ENCODE measurements around the gene COX7A2. TPM values are rescaled to one million over a fixed set of nuclear protein-coding genes. Genes with fewer than 3 reads are reported as not detected.
A peak's percentile ranks its signal among the peaks of the same experiment; 100 is the strongest.

COX7A2 gene
- polyA plus RNA-seq, 1 donor (not counting 4 experiments of a cell fraction or from before 2014, with no cell fraction given), result 474 TPM

GRCh38 chr6:75211920-75212590 lies 31.5 kb downstream of the COX7A2 start:
- H2AFZ ChIP-seq (ENCODE audit: control insufficient read depth, low read length), result no peak overlapping the region
- no peaks in the 10 kb centered on the region for H4K20me1 ChIP-seq (ENCODE audit: control insufficient read depth, extremely low read depth, insufficient read depth, low read length)
- DNase-seq (ENCODE audit: low read depth, low spot score) (no peak), FAIRE-seq (no peak)
- H3K9me1 ChIP-seq (ENCODE audit: control insufficient read depth, extremely low read depth, insufficient read depth, low read length), result no peaks in the 10 kb centered on the region
- no peaks in the 10 kb centered on the region for H3K36me3 ChIP-seq (ENCODE audit: control insufficient read depth in 2 of 2, extremely low read depth in 1 of 2, insufficient read depth in 2 of 2, low read length in 2 of 2)
- dilution Hi-C loops (cut with MboI; ENCODE audit: extremely low pct_ligation_motif_present, low sequenced_read_pairs), result no loop called here
- H3K9ac ChIP-seq (ENCODE audit: control insufficient read depth, extremely low read depth, insufficient read depth, low read length), result no peak overlapping the region
- no peaks in the 10 kb centered on the region for H3K27me3 ChIP-seq (ENCODE audit: control insufficient read depth, extremely low read depth, insufficient read depth, low read length)
- no peak overlapping the region for H3K4me3 ChIP-seq (ENCODE audit: control insufficient read depth in 2 of 3, extremely low read depth in 1 of 3, insufficient read depth in 2 of 3, low read depth in 1 of 3, low read length in 3 of 3)
- H3K4me2 ChIP-seq (ENCODE audit: control insufficient read depth, extremely low read depth, insufficient read depth, low read depth, low read length), result no peak overlapping the region
- no peaks in the 10 kb centered on the region for H3K79me2 ChIP-seq (ENCODE audit: control insufficient read depth, insufficient read depth, low read length)
- no peaks in the 10 kb centered on the region for H3K9me3 ChIP-seq (ENCODE audit: control insufficient read depth, low read depth, low read length)
- H3K4me1 ChIP-seq (ENCODE audit: control insufficient read depth, extremely low read depth, insufficient read depth, low read length), result peaks cover 14% of the 10 kb centered on the region
- H3K27ac ChIP-seq (ENCODE audit: control insufficient read depth, insufficient read depth, low read length), result no peak overlapping the region
- TF ChIP-seq CTCF (optimal IDR thresholded peaks at IDR 0.05 in 1 of 3, IDR thresholded peaks at IDR 0.05 in 1 of 3, conservative IDR thresholded peaks at IDR 0.05 in 1 of 3; ENCODE audit: extremely low read depth in 1 of 3, insufficient read depth in 2 of 3, low read length in 3 of 3) (no peak), EZH2 (IDR thresholded peaks at IDR 0.05; ENCODE audit: low read length) (no peak)

- no peaks in the 10 kb centered on the region for H3K9me1 ChIP-seq (ENCODE audit: control insufficient read depth, extremely low read depth, insufficient read depth, low read length)
Observed at GRCh38 chr6:75210885-75211739, 32.5 kb downstream of the COX7A2 start.

More at GRCh38 chr6:75210885-75211739, 32.5 kb downstream of the COX7A2 start:
- no peak for DNase-seq (ENCODE audit: low read depth, low spot score)
- no peak overlapping the region for H3K4me2 ChIP-seq (ENCODE audit: control insufficient read depth, extremely low read depth, insufficient read depth, low read depth, low read length)
- H3K27me3 ChIP-seq (ENCODE audit: control insufficient read depth, extremely low read depth, insufficient read depth, low read length), result no peaks in the 10 kb centered on the region
- H4K20me1 ChIP-seq (ENCODE audit: control insufficient read depth, extremely low read depth, insufficient read depth, low read length), result no peaks in the 10 kb centered on the region
- H3K9ac ChIP-seq (ENCODE audit: control insufficient read depth, extremely low read depth, insufficient read depth, low read length), result no peak overlapping the region
- no peaks in the 10 kb centered on the region for H3K9me3 ChIP-seq (ENCODE audit: control insufficient read depth, low read depth, low read length)
- H3K4me3 ChIP-seq (ENCODE audit: control insufficient read depth in 2 of 3, extremely low read depth in 1 of 3, insufficient read depth in 2 of 3, low read depth in 1 of 3, low read length in 3 of 3), result no peak overlapping the region
- H3K27ac ChIP-seq (ENCODE audit: control insufficient read depth, insufficient read depth, low read length), result no peak overlapping the region
- peaks cover 18% of the 10 kb centered on the region for H3K4me1 ChIP-seq (ENCODE audit: control insufficient read depth, extremely low read depth, insufficient read depth, low read length)
- H3K79me2 ChIP-seq (ENCODE audit: control insufficient read depth, insufficient read depth, low read length), result no peaks in the 10 kb centered on the region
- no peaks in the 10 kb centered on the region for H3K36me3 ChIP-seq (ENCODE audit: control insufficient read depth in 2 of 2, extremely low read depth in 1 of 2, insufficient read depth in 2 of 2, low read length in 2 of 2)
- FAIRE-seq, result peak; percentile 13
- no peak overlapping the region for H2AFZ ChIP-seq (ENCODE audit: control insufficient read depth, low read length)
- dilution Hi-C loops (cut with MboI; ENCODE audit: extremely low pct_ligation_motif_present, low sequenced_read_pairs), result no loop called here
- no peak for TF ChIP-seq EZH2 (IDR thresholded peaks at IDR 0.05; ENCODE audit: low read length)
- TF ChIP-seq CTCF (optimal IDR thresholded peaks at IDR 0.05 in 1 of 3, IDR thresholded peaks at IDR 0.05 in 1 of 3, conservative IDR thresholded peaks at IDR 0.05 in 1 of 3; ENCODE audit: extremely low read depth in 1 of 3, insufficient read depth in 2 of 3, low read length in 3 of 3), result peak in 2 of 3 experiments; percentile 59 to 67

All from keratinocyte (primary cell).